ENCODE results near the gene CNTNAP2.
"Not testable (repeated sequence)": the region's sequence is repeated elsewhere in the genome, so short reads cannot be mapped to it uniquely, and the experiment has no call there.

Gene CNTNAP2

GRCh38 chr7:147570390-147570789 is 1453.8 kb downstream of the CNTNAP2 start:
- no peak for DNase-seq (ENCODE audit: low read depth)

GRCh38 chr7:147571436-147572185 is 1455.0 kb downstream of the CNTNAP2 start:
- no peak for DNase-seq (ENCODE audit: low read depth)

GRCh38 chr7:147578196-147578595 is 1461.6 kb downstream of the CNTNAP2 start:
- no peak for DNase-seq (ENCODE audit: low read depth)

GRCh38 chr7:147579148-147579547 is 1462.5 kb downstream of the CNTNAP2 start:
- DNase-seq (ENCODE audit: low read depth): no peak

GRCh38 chr7:147584771-147585193 is 1468.2 kb downstream of the CNTNAP2 start:
- no peak for DNase-seq (ENCODE audit: low read depth)

GRCh38 chr7:147586110-147586509 is 1469.5 kb downstream of the CNTNAP2 start:
- DNase-seq (ENCODE audit: low read depth): no peak

GRCh38 chr7:147586526-147586925 is 1469.9 kb downstream of the CNTNAP2 start:
- no peak for DNase-seq (ENCODE audit: low read depth)

GRCh38 chr7:147593271-147594057 is 1476.9 kb downstream of the CNTNAP2 start:
- no peak for DNase-seq (ENCODE audit: low read depth)

GRCh38 chr7:147595042-147595441 is 1478.4 kb downstream of the CNTNAP2 start:
- DNase-seq (ENCODE audit: low read depth): no peak

- DNase-seq (ENCODE audit: low read depth): not testable (repeated sequence)
Observed at GRCh38 chr7:147598687-147599086, 1482.1 kb downstream of the CNTNAP2 start.

- DNase-seq (ENCODE audit: low read depth): no peak
Observed at GRCh38 chr7:147605323-147605722, 1488.7 kb downstream of the CNTNAP2 start.

GRCh38 chr7:147607157-147607800 is 1490.7 kb downstream of the CNTNAP2 start:
- DNase-seq (ENCODE audit: low read depth): no peak

- no peak for DNase-seq (ENCODE audit: low read depth)
Observed at GRCh38 chr7:147611431-147611830, 1494.8 kb downstream of the CNTNAP2 start.

GRCh38 chr7:147635288-147635687 is 1518.7 kb downstream of the CNTNAP2 start:
- no peak for DNase-seq (ENCODE audit: low read depth)

- DNase-seq (ENCODE audit: low read depth): no peak
Observed at GRCh38 chr7:147636553-147636952, 1520.0 kb downstream of the CNTNAP2 start.

GRCh38 chr7:147638566-147638965 is 1522.0 kb downstream of the CNTNAP2 start:
- DNase-seq (ENCODE audit: low read depth): no peak

GRCh38 chr7:147639037-147639436 is 1522.4 kb downstream of the CNTNAP2 start:
- no peak for DNase-seq (ENCODE audit: low read depth)

GRCh38 chr7:147639751-147640150 is 1523.2 kb downstream of the CNTNAP2 start:
- no peak for DNase-seq (ENCODE audit: low read depth)

- DNase-seq (ENCODE audit: low read depth): no peak
Observed at GRCh38 chr7:147640821-147641220, 1524.2 kb downstream of the CNTNAP2 start.

- no peak for DNase-seq (ENCODE audit: low read depth)
Observed at GRCh38 chr7:147646568-147646967, 1530.0 kb downstream of the CNTNAP2 start.

GRCh38 chr7:147650991-147651390 is 1534.4 kb downstream of the CNTNAP2 start:
- DNase-seq (ENCODE audit: low read depth): no peak

- DNase-seq (ENCODE audit: low read depth): no peak
Observed at GRCh38 chr7:147651601-147652000, 1535.0 kb downstream of the CNTNAP2 start.

- no peak for DNase-seq (ENCODE audit: low read depth)
Observed at GRCh38 chr7:147653456-147653855, 1536.9 kb downstream of the CNTNAP2 start.
